RPMI8226 (cell line): Measurements from ENCODE around the gene NUDT14.

Experiments used
- DNase-seq: peaks from one replicate; pipeline ENCODE4 v3.0.0-alpha.2; 2015

NUDT14 gene

DNA sequence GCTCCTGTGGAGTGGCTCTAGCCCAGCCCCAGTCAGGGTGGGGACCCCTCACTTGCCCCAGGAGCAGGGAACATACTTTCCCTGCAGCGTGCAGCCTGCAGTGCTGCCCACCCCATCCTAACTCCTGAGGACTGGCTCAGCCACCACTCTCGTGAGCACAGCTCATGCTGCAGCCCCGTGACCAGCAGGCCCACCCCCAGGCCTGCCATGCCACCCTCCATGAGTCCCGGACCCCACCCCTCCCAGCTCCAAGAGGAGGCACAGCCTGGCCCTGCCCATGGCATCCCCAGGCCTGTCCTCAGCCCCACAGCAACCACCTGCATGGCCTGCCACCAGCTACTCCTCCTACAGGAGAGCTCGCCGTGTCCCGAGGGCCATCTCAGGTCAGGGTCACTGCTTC lies 8.6 kb downstream of the NUDT14 start:
- DNase-seq: no peak

DNA sequence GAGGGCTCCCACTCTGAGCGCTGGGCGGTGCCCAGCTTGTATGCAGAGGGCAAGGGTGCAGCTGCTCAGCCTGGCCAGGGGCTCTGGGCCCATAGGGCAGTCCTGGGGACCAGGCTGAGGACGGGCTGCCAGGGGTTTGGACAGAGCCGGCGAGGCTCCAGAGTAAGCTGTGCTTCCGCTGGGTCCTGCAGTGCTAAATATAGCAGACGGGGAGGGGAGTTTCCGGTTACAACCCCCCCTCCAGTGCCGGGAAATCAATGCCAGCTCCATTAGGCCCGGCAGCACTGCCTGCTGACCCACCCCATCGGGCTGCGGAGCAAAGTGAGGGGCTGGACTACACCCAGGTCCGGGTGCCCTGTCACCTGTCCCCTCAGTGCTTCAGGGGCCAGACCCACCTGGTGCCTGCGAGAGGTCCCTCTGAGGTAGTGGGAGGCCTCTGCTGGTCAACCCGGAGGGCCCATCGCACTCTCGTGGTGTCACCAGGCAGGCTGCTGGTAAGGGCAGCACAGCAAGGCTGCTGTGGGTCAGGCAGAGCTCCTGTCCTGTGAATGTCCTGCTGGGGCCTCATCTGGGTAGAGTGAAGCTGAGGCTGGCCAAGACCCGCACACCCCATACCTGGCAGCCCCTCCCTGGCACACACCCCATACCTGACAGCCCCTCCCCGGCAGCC lies 10.0 kb downstream of the NUDT14 start:
- no peak for DNase-seq

DNA sequence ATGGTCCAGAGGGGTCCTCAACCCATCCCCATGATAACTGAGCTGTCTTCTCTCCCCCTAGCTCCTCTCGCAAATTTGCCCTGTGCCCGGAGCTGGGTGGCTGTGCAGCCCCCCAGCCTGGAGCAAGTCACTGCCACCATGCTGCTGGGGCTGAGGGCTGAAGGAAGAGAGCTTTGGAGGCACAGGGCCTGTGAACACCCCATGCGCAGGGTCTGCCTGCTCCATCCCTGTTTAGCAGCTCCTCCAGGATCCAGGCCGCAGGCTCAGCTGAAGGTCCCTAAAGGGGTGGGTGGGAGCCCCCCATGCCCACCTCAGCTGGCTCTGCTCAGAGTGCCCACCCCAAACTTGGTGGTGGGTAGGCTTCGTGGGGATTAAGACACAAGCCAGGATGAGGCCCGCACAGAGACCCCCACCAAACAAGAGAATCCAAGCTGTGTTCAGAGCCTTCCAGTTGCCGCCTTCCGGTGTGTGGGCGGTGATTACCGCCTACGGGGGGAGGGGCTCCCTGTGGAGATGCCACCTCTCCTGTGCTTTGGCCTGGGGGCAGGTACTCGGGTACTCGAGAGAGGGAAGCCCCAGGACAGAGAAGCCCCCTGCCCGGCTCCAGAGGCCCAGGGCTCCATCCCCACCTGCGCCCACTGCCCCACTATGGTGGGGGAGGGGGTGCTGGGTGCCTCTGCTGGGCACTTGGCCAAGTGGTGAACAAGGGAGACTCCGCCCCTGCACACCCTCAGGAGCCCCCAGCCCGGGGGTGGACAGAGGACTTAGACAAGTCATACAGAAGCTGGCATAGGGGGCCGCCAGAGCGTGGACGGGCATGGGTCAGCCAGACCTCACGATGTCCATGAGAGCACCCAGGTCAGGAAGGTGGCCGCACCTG lies 11.1 kb downstream of the NUDT14 start:
- DNase-seq: no peak

DNA sequence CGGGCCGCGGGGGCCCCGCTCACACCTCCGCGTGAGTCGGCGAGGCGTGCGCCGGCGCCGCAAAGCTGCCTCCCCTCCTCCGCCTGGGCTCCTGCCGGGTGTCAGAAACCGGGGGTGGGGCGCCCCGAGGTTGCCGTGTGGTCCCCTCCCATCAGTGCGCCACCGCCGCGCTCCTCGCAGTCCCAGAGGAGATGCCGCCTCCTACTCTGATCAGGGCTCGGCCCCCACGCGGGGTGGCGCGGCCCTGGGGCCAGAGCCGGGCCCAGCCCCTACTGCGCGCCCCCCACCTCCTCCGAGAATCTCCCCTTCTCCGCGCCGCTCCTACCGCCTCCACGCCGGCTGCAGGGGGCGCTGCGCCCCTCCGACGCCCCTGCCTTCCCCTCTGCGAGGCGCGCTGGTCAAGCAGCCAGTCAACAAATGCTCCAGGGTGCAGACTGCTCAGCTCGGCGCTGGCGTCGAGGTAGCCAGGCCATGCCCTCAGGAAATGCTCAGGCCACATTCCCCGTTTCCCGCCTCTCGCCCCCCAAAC lies 12.1 kb downstream of the NUDT14 start:
- DNase-seq: peak; percentile 71

DNA sequence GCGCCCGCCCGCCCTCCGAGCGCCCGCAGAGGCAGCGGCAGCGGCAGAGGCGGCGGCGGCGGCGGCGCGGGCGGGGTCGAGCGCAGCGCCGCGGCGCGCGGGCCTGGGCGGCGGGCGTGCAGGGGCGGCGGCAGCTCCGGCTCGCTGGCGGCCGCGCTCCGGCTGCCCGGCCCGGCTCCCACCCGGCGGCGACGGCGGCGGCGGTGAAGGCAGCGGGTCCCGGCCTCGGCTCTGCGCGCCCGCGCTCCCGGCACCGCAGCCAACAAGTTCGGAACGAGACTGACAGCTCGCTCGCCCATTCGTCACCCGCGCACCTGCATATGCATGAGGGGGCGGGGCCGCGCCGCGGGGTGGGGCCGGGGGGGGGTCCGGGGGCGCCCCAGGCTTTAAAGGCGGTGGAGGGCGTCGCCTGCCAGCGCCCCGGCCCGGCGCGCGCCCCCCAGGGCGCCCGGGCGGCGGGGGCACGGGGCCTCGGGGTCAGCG lies 12.6 kb downstream of the NUDT14 start, which contains the start of gene JAG2:
Gene JAG2 (minus strand): TSS at position 281 of the 483 bp plus-strand sequence. CDS start 356 bp downstream, outside the sequence.
- peak; percentile 80 for DNase-seq

DNA sequence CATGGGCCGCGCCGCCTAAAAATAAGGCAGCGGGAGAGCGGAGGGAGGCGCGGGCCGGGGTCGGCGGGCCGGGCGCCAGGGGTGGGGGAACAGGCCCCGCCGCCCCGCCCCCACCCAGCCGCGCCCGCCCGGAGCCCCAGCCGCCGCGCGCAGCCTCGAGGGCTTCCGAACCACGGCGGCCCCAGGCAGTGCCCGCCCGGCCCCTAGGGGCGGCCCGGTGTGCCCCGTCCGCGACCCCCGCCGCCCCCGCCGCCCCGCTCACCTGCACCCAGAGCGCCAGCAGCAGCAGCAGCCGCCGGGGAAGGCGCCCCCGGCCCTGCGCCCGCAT lies 13.1 kb downstream of the NUDT14 start:
- DNase-seq: no peak

DNA sequence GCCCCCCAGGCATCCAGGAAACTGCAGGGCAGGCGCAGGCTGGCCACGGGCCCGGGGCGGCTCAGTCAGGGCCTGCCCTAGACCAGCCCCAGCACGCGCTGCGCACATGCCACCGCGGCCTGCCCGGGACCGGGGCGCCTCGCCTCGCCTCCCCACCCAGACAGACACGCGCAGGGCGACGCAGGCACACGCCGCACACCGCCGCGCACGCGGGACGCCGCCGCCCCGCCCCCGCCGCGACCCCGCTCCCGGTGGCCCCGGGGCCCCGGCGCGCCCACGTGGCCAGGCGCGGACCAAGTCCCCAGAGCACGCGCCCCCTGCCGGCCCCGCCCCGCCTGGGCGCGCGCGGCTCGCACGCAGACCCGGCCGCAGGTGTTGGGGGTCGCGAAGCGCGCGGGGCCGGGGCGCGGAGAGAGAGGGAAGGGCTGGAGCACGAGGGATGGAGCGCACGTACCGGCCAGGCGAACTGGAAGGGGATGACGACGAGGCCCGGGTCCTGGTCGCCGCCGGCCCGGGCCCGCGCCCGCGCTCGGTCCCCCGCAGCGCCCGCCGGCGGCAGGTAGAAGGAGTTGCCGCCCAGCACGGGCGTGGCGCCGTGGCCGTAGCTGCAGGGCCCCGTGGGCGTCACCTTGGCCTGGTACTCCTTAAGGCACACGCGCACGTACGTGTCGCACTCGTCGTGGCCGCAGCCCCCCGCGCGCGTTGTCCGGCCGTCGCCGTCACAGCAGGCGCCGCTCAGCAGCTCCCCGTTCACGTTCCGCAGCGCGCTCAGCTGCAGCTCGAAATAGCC lies 13.6 kb downstream of the NUDT14 start:
- DNase-seq: peak; percentile 54

DNA sequence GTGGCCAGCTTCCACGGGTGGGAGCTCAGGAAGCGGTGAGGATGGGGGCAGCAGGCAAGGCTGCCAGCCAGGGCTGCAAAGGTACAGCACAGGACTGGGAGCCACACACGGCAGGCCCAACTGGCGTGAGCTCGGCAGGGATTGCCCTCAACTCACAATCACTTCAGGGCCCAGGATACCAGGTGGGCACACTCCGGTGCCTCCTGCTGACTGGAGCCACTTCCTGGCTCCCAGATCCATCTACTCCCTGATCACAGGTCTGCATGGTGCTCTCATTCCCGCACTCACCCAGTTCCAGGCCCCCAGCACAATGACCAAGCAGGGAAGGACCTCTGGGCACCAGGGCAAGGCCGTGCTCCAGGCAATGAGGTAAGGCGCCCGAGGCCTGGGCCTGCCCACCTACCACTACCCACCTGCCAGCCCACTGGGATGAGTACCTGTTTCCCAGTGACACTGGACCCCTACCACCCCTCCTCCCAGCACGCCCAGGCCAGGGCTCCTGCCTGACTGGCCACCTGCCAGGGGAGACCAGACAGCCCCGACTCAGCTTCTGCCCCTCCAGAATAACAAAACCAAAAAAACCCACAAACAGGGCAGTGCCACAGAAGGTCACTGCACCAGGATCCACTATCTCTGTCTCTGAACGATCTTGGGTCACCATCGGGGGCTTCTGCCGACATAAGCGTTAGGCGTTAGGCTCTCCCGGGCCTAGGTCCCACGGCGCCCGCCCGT lies 14.4 kb downstream of the NUDT14 start:
- peak; percentile 21 for DNase-seq

DNA sequence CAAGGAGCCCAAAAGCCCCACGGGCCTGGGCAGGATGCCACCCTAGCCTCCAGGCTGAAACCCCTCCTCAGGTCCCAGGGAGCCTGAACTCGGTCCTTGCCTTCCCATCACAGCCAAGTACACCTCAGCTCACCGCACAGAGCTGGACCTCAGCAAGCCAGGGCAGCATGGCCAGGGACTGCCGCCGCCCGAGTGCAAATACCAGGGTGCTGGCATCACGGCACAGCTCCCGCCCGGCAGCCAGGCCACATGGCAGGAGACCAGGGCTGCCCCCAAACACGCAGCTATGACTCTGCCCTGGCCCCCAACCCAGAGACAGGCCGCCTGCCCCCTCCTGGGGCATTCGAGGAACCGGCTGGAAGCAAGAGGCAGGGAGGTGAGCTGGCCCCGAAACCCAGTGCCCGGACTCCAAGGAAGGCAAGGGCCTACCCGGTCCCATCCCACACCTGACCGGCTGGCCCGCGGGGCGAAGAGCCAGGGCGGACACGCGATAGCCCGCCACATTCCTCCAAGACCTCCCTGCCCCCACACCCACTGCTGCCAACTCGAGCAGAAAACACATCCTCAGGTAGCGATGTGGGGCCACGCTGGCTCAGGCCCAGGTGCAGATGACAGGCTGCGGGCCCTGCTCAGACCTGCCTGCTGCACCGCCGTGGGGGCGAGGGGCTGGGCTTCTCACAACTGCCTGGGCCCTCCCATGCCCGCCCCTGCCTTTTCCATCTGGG lies 15.2 kb downstream of the NUDT14 start:
- peak; percentile 21 for DNase-seq

DNA sequence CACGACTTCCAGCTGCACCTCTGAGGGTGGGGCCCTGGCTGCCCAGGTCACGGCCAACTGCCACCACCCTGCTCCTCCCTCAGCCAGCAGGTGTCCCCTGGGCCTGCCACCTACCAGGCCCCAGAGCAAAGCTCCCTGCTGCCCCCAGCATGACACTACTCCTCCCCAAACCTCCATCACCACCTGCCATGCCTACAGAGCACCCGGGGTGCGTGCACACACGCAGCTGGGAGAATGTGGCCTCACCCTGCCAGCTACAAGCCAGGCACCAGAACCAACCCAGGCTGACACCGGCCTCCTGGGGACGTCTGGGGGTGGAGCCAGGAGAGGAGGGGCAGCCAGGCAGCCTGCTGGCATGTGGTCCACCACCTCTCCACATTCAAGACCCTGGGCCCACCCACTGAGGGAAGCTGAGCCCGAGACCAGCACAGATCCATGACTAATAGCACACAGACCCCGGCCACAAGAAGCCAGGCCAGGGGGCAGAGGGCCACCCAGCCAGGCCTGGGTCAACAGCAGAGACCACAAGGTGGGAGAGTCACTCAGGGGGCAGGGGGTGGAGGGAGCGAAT lies 15.9 kb downstream of the NUDT14 start:
- peak; percentile 87 for DNase-seq

DNA sequence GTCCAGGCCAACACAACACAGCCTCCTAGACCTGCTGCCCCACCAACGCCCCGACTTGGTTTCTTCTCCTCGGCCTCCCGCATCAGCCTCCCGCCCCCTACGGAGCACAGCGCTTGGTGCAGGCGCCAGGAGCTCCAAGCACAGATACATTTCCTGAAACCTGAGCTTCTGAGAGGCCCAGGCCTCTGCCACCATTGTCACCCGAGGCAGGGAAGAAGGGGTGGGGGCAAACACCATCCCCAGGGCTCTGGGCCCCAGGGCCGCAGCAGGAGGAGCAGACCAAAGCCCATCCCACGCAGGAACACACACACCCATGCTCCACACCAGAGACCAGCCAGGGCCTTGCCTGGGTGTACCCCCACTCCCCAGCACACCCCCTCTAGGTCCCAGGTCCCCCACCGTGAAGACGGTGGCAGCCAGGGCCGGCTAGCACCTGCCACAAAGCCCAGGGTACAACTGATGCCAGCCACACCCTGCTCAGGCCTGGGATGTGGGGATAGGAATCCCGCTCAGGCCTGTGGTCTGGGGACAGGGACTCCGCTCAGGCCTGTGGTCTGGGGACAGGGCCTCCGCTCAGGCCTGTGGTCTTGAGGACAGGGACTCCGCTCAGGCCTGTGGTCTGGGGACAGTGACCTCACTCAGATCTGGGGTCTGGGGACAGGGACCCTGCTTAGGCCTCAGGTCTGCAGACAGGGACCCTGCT lies 17.9 kb downstream of the NUDT14 start:
- no peak for DNase-seq

DNA sequence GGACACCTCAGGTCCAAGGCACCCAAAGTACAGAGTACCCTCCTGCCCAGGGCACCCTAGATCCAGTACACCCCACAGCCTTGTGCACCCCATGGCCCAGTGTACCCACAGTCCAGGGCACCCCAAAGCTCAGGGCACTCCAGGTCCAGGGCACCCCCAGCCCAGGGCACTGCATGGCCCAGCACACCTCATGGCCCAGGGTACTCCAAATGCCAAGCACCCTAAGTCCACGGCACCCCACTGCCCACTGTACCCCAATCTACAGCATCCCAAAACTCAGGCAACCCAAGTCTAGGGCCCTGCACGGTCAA lies 18.5 kb downstream of the NUDT14 start:
- DNase-seq: no peak

DNA sequence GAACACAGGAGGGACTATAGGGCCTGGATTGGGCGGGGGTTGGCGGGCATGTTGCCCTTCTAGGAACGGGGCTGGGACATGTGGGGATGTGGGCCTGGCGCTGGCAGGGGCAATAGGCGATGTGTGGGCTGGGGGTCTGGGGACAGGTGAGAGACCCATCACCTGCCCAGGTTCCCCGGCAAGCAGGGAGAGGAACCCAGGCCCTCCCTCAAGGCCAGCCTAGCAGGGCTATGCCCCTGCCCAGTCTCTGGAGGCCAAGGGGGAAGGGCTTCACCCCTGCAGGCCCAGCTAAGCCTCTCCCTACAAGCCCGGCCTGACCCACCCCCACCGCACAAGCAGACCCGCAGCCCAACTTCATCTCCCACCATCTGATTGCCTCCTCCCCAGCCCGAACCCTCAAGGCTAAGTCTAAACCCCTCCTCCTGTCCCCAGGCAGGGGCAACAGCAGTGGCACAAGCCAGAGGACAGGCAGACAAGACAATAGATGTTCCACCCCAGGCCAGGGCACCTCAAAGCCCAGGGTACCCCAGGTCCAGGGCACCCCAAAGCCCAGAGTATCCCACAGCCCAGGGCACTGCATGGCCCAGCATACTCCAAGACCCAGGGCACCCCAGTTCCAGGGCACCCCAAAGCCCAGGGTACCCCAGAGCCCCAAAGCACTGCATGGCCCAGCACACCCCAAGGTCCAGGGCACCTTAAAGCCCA lies 19.0 kb downstream of the NUDT14 start:
- no peak for DNase-seq

DNA sequence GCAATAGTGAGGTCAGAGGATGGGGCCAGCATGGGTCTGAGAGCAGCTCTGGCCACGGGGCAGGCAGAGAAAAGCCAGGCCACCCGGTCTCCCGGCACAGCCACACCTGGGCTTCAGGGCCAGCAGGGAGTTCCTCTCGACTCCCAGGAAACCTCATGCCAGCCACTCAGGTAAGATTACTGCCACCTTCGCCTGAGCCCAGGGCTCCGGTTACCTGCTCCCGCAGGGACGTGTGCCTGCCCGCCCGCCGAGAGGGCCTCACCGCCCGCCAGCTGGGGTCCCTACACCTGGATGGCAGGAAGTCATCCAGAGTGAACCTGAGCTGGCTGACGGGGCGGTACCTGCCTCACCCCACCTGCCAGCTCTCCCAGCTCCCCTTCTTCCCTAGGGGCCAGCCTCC lies 19.8 kb downstream of the NUDT14 start:
- DNase-seq: no peak

DNA sequence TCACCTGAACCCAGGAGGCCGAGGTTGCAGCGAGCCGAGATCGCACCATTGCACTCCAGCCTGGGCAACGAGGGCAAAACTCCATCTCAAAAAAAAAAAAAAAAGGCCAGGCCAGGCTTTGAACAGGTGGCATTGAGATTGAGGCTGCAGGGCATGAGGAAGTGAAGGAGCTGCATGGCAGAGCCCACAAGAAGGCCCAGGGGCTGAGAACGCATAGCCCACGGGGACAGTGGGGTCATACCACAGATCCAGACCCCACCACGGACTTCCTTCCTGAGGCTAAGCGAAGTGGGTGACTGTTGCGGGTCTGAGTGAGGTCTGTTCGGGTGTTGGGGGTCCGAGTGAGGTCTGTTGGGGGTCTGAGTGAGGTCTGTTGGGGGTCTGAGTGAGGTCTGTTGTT lies 20.3 kb downstream of the NUDT14 start:
- DNase-seq: no peak

DNA sequence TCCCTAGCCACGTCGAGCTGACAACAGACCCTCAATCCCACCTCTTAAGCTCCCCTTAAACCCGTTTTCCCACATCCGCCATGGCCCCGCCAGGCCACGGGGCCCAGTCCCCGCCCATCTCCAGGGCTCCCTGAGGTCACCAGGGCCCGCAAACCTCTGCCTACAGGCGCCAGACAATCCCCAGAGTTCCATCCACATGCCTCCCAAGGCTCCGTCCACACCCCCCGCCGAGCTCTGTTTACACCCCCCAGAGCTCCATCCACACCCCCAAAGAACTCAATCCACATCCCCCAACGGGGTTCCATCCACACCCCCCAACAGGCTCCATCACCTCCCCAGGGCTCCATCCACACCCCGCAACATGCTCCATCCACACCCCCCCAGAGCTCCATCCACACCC lies 21.8 kb downstream of the NUDT14 start:
- DNase-seq: no peak

DNA sequence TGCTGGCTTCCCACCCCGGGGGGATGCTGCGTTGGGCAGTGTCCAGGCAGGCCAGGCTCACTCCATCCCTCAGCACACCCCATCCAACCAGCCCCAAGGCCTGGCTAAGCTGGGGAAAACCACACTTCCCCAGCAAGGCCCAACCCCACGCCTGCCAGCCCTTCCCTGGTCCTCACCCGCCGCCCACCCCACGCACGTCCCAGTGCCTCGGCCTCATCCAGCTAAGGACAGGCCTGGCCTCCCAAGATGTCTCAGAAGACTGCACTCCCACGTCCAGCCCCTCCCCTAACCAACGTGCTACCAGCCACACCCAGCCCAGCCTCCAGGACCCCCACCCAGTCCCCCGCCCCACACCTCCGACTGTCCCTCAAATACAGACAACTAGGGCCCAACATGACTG lies 22.3 kb downstream of the NUDT14 start:
- DNase-seq: no peak

DNA sequence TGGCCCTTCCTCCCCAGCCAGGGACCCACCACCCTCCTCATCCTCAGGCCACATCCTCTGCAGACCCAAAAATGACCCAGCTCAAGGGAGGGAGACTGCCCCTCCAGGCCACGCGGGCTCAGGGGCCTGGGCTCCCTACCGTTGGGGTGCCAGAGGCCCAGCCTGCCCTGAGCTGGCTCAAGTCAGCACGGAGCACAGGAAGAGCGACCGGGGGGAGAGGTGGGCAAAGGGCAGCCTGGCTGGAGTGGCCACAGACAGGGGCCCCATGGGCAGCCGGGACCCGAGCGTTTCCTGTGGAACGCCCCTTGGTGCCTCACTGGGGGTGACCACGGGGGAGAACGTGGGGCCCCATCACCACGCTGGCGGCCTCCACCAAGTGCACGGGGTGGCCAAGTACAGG lies 23.2 kb downstream of the NUDT14 start:
- DNase-seq: no peak

DNA sequence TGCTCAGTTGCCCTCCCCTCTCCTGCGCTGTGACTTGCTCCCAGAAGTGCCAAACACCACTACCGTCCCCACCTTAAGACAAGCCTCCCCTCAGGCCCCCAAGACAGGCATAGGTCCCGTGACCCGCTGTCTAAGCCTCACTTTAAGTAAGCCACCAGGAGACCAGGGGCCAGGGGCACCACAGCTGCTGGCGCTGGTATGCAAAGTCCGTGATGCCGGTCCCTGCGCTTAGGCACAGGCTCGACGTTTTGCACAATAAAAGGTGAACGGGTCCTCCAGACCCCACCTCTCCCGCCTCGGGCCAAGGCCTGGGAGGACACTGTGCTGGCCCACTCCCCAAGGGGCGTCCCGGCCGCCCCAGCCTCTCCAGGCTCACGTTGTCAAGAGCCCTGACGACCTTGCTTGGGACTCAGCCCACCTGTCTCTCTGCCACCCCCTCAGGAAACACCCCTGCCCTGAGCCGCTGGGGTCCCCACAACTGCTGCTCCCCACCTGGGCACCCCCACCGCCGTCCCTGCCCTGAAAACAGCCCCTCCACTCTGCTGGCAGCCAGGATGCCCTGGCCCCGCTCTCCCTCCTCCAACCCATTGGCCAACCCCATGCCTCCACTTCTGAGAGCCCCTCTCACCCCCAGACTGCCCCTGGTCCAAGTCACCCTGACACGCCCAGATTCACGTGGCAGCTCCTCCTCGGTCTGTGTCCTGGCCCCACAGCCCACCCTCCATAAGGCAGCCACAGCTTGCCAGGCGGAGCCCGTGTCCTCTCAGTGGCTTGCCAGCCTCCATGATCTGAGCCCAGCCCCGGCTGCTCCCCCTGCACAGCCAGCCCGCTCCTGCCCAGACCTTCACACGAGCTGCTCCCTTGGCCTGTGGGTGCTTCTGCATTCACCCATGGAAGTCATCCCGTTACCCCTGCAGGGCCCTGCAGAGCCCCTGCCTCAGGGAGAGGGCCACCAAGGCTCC lies 24.4 kb downstream of the NUDT14 start:
- no peak for DNase-seq
